Epithelial cell of proximal tubule (primary cell): Measurements from ENCODE around the gene STRBP. TPM values are rescaled to one million over a fixed set of nuclear protein-coding genes. Genes with fewer than 3 reads are reported as not detected.
"Not testable (repeated sequence)": the region's sequence is repeated elsewhere in the genome, so short reads cannot be mapped to it uniquely, and the experiment has no call there.

Source experiments
- DNase-seq: peaks from one replicate; pipeline ENCODE4 v3.0.0-alpha.2; 2011; ENCODE audit warnings: low read depth
- H3K4me3 ChIP-seq: 2 replicates; pipeline ENCODE4 v1.5.1; 2011; ENCODE audit warnings: low read depth, mild to moderate bottlenecking, low read length
- total RNA-seq: library from RNA; depleted of rRNA; stranded (reverse); fragments of >200 nt; gene quantifications from 2 replicates; pipeline ENCODE4 v1.2.3, GENCODE V29; 2015
- TF ChIP-seq, protein P1 (sequence below): conservative IDR thresholded peaks from 2 replicates; pipeline ENCODE4 v1.5.1; 2012; ENCODE audit warnings: low read depth, mild to moderate bottlenecking, low read length

STRBP gene
- total RNA-seq, 1 donor from 2014 or later, result 18.2 TPM

DNA sequence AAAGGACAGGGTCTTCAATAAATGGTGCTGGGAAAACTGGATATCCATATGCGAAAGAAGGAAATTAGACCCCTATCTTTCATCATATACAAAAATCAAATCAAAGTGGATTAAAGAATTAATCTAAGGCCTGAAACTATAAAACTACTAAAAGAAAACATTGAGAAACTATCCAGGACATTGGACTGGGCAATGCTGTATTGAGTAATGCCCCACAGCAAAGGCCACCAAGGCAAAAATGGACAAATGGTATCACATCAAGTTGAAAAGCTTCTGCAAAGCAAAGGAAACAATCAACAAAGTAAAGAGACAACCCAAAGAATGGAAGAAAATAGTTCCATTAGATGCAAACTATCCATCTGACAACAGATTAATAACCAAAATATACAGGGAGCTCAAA lies 72.3 kb downstream of the STRBP start:
- no peak overlapping the region for H3K4me3 ChIP-seq
- no peak for DNase-seq
- TF ChIP-seq, protein P1, sequence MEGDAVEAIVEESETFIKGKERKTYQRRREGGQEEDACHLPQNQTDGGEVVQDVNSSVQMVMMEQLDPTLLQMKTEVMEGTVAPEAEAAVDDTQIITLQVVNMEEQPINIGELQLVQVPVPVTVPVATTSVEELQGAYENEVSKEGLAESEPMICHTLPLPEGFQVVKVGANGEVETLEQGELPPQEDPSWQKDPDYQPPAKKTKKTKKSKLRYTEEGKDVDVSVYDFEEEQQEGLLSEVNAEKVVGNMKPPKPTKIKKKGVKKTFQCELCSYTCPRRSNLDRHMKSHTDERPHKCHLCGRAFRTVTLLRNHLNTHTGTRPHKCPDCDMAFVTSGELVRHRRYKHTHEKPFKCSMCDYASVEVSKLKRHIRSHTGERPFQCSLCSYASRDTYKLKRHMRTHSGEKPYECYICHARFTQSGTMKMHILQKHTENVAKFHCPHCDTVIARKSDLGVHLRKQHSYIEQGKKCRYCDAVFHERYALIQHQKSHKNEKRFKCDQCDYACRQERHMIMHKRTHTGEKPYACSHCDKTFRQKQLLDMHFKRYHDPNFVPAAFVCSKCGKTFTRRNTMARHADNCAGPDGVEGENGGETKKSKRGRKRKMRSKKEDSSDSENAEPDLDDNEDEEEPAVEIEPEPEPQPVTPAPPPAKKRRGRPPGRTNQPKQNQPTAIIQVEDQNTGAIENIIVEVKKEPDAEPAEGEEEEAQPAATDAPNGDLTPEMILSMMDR, result no peak

- no peak overlapping the region for H3K4me3 ChIP-seq
- DNase-seq, result no peak
- TF ChIP-seq, protein P1, result no peak
These were observed 74.4 kb downstream of the STRBP start for GRCh38 chr9:123194023-123194422.

DNA sequence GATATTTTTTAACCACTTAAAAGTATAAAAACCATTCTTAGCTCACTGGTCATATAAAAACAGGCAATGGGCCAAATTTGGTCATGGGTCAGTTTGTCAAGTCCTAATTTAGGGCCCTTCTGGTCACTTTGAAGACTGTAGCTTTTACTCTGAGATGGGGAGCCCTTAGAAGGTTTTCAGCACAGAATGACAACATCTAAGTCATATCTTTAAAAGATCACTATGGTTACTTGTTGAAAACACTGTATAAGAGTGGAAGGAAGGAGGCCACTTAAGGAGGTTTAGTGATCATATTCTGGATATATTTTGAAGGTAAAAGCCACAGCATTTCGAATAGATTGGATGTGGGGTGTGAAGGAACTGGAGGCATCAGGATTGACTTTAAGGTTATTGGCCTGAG lies 76.7 kb downstream of the STRBP start:
- no peak overlapping the region for H3K4me3 ChIP-seq
- TF ChIP-seq, protein P1, result no peak
- DNase-seq, result no peak

DNA sequence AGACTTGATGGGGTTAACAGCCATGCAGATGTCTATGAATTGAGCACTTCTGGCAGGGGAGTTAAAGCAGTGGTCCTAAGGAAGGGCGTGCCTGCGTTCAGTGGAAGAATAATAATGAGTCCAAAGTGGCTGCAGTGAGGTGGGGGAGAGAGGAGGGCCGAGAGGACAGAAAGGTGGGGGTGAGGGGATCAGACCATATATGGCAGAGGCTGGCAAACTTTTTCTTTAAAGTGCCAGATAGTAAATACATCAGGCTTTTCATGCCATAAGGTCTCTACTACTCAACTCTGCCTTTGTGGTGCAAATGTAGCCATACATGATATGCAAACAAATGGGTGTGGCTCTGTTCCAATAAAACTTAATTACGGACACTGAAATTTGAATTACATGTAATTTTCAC lies 77.1 kb downstream of the STRBP start:
- DNase-seq, result no peak

DNA sequence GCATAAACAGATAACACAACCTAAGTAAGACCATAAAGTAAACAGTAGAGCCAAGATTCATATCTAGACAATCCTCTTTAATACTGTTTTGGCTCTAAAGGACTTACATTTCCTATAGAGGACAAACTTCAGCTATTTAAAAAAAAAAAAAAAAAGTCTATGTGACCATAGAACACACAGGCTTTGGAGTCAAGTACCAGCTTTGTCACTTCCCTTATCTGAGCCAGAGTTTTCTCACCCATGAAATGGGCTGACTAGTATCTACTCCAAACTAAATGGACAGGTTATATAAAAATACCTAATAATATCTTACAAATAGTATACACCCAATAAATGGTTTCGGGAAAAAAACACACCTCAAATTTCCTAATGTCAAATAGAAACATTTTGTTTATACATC lies 81.3 kb downstream of the STRBP start:
- no peak overlapping the region for H3K4me3 ChIP-seq
- TF ChIP-seq, protein P1, result no peak
- no peak for DNase-seq

More for the DNA sequence above, 77.1 kb downstream of the STRBP start:
- TF ChIP-seq, protein P1, result no peak
- H3K4me3 ChIP-seq, result no peak overlapping the region

GRCh38 chr9:123186029-123186428 lies 82.4 kb downstream of the STRBP start:
- not testable (repeated sequence) for H3K4me3 ChIP-seq, DNase-seq

- DNase-seq, result no peak
- no peak overlapping the region for H3K4me3 ChIP-seq
- TF ChIP-seq, protein P1, result no peak
These were observed 91.4 kb downstream of the STRBP start for GRCh38 chr9:123176949-123177348.
